GM19463 (cell line): ENCODE data around the gene SUZ12.
A peak's percentile ranks its signal among the peaks of the same experiment; 100 is the strongest.
"Not testable (repeated sequence)": the region's sequence is repeated elsewhere in the genome, so short reads cannot be mapped to it uniquely, and the experiment has no call there.

Experiments
- ATAC-seq: cut with Tn5 transposase; IDR thresholded peaks from one replicate; pipeline ENCODE4 v1.9.1; 2021; ENCODE audit warnings: mild to moderate bottlenecking, moderate library complexity; ENCODE audit not compliant: unreplicated experiment

Gene SUZ12

GRCh38 chr17:31942396-31942795 is 5.6 kb downstream of the SUZ12 start:
- not testable (repeated sequence) for ATAC-seq

- ATAC-seq: not testable (repeated sequence)
Measured at GRCh38 chr17:31951953-31952352, 15.1 kb downstream of the SUZ12 start.

DNA sequence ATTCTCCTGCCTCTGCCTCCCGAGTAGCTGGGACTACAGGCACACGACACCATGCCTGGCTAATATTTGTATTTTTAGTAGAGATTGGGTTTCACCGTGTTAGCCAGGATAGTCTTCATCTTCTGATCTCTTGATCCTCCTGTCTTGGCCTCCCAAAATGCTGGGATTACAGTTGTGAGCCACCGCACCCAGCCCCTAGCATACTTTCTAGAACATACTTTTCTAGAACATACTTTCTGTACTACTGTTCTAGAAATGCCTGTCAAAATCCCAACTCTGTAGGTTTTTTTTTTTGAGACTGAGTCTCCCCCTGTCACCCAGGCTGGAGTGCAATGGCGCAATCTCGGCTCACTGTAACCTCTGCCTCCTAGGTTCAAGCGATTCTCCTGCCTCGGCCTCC is 27.3 kb downstream of the SUZ12 start:
- ATAC-seq: not testable (repeated sequence)

GRCh38 chr17:31967648-31968047 is 30.8 kb downstream of the SUZ12 start:
- no peak for ATAC-seq

DNA sequence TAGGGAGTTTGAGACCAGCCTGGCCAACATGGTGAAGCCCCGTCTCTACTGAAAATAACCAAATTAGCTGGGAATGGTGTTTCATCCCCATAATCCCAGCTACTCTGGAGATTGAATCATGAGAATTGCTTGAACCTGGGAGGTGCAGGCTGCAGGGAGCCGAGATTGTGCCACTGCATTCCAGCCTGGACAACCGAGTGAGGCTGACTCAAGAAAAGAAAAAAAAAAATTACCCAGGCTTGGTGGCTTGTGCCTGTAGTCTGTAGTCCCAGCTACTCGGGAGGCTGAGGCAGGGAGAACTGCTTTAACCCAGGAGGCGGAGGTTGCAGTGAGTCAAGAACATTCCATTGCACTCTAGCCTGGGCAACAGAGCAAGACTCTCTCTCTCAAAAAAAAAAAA is 33.6 kb downstream of the SUZ12 start:
- ATAC-seq: not testable (repeated sequence)

DNA sequence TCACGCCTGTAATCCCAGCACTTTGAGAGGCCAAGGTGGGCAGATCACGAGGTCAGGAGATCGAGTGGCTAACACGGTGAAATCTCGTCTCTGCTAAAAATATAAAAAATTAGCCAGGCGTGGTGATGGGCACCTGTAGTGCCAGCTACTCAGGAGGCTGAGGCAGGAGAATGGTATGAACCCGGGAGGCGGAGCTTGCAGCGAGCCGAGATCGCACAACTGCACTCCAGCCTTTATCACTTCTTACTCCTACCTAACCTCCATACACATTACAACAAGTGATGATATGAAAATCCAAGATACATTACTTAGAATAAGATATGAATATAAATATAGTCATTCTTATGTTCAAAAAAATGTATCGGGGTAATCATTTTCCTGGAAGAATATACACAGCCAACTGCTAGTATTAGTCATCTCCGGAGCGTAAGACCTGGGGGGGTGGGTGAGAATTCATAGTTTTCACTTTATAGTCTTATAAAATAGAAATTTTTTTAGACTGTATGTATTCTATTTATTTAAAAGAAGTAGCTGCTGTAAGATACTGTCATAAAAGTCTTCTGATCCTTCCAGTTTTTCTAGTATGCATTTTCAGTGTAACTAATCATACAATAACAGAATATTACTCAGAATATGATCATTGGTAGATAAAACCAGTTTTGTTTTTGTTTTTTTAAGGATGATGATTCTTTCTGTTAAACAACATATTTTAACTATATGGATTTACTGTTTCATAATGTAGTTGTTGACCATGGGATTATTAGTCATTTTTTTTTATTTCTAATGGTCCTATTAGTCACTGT is 37.7 kb downstream of the SUZ12 start:
- not testable (repeated sequence) for ATAC-seq

- ATAC-seq: not testable (repeated sequence)
Measured at GRCh38 chr17:31975391-31975790, 38.6 kb downstream of the SUZ12 start.

GRCh38 chr17:31991821-31992220 is 55.0 kb downstream of the SUZ12 start:
- not testable (repeated sequence) for ATAC-seq

GRCh38 chr17:31997005-31997404 is 60.2 kb downstream of the SUZ12 start:
- no peak for ATAC-seq

DNA sequence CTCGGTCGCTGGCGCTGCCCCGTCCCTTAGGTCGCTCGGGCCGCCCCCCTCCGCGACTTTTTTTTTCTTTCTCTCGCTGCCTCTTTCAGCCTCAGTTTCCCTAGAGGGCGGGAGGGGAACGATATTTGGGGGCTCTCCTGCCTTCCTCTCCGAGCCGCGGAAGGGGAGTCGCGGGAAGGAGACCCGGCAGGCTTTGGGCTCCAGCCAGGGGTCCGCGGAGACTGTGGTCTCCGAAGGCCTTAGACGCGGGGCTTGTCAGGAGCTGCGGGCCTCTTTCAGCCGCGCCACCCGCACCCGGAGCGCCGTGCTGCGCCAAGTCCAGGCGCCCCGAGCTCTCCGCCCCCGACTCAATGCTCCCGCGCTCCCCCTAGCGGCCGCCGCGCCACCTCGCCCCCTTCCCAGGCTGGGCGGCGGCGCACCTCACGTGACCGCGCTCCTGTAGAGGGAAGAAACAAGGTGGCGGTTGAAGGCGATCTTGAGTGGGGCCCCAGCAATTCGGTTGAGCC is 70.2 kb downstream of the SUZ12 start, which contains the start of gene LRRC37B:
LRRC37B (plus strand) TSS at position 427 of the 506 bp plus-strand sequence. CDS start 14,010 bp downstream, outside the sequence.
- ATAC-seq: peak; percentile 86

GRCh38 chr17:32007463-32008298 is 70.9 kb downstream of the SUZ12 start:
- peak; percentile 39 for ATAC-seq

DNA sequence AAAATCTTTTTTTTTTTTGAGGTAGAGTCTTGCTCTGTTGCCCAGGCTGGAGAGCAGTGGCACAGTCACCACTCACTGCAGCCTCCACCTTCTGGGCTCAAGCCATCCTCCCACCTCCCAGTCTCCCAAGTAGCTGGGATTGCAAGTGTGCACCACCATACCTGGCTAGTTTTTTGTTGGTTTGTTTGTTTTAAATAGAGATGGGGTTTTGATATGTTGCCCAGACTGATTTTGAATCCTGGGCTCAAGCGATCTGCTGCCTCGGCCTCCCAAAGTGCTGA is 72.4 kb downstream of the SUZ12 start:
- ATAC-seq: no peak

- ATAC-seq: no peak
Measured at GRCh38 chr17:32010114-32010513, 73.3 kb downstream of the SUZ12 start.

- ATAC-seq: no peak
Measured at GRCh38 chr17:32015245-32016013, 78.6 kb downstream of the SUZ12 start.

DNA sequence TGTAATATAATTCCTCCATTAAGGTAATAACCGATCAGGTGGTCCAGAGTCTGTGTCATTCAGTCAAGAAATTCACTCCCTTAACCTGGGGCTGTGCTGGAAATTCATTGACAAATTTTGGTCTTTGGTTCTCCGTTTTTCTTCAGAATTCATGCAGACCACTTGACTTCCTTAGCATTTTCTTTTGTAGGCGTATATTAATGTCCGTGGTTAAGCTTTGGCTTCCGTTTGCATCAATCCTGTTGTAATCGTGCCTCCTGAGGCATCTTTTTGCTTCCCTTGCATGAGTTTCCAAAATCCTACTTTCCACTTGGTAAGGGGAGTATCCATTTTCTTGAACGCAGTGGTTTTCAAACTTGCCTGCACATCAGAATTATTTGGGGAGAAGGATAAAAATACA is 79.4 kb downstream of the SUZ12 start:
- ATAC-seq: no peak

- ATAC-seq: no peak
Measured at GRCh38 chr17:32019228-32019627, 82.4 kb downstream of the SUZ12 start.

- ATAC-seq: no peak
Measured at GRCh38 chr17:32020943-32021614, 84.3 kb downstream of the SUZ12 start.

GRCh38 chr17:32021615-32021955 is 84.8 kb downstream of the SUZ12 start:
- no peak for ATAC-seq

DNA sequence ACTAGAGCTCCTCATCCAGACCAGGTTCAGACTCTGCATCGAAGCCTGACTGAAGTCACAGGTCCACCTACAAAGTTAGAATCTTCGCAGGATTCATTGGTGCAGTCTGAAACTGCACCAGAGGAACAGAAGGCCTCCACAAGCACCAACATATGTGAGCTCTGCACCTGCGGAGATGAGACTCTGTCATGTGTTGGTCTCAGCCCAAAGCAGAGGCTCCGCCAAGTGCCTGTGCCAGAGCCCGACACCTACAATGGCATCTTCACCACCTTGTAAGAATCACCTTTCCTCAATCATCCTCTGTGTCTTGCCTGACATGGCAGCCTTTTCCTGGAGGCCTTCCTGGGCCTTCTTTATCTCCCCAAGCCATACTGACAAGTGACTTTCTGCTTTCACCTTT is 85.7 kb downstream of the SUZ12 start:
- not testable (repeated sequence) for ATAC-seq

DNA sequence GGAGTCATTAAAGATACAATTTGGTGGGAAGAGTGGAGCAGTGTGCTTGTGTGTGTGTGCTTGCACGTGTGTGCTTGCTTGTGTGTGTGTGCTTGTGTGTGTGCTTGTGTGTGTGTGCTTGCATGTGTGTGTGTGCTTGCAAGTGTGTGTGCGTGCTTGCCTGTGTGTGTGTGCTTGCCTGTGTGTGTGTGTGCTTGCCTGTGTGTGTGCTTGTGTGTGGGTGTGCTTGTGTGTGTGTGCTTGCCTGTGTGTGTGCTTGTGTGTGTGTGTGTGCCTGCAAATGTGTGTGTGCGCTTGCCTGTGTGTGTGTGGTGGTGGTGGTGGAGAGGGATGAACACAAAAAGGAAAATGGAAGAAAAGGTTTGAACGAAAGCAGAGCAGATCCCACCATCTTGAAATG is 90.5 kb downstream of the SUZ12 start:
- not testable (repeated sequence) for ATAC-seq

- no peak for ATAC-seq
Measured at GRCh38 chr17:32033223-32033622, 96.4 kb downstream of the SUZ12 start.
